Measurements from ENCODE around the gene TBC1D17.

The TBC1D17 gene

GRCh38 chr19:49849433-49850220, 27.9 kb upstream of the TBC1D17 start:
- no peak for DNase-seq

GRCh38 chr19:49850221-49850486, 27.3 kb upstream of the TBC1D17 start:
- DNase-seq, result no peak

DNA sequence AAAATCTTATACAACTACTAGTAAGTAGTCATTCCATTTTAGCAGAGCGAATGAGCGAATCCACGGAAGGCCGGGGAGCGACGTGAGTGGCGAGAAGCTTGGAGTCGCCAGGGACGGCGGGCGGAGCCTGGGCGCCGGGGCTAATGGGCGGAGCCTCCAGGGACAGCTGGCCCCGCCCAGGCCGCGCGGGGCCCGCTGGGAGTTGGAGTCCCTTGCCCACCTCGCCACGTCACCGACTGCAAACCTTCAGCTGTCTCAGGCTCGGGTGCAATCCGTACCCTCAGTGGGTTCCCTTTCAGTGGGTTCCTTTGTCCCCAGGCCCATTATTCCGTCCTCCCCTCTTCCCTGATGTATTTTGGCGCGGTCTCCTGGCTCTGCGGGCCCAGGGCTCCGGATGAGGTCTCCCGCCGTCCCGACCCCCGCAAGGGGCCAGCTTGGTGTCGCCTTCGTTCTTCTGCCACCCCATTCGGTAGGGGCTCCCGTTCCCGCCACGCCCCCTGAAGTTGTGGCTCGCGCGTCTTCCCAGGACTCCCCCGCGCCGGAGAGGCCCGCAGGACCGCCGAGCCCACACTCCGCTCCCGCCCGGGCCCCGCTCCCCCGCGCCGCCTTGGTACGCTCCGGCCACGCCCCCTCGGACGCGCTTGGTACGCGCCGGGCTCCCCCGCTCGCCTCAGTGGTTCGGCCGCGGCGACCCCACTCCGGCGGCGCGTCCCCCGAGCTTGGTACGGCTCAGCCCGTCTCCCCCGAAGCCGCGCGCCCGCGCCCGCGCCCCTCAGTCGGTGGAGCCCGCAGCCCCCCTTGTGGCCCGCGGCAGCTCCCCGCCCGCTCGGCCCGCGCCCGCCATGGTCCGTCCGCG, 26.8 kb upstream of the TBC1D17 start, which contains the start of gene PTOV1:
Gene PTOV1 (plus strand): TSS at position 673 of the 856 bp plus-strand sequence.
- peak; percentile 80 to 94 (median 82) for DNase-seq

DNA sequence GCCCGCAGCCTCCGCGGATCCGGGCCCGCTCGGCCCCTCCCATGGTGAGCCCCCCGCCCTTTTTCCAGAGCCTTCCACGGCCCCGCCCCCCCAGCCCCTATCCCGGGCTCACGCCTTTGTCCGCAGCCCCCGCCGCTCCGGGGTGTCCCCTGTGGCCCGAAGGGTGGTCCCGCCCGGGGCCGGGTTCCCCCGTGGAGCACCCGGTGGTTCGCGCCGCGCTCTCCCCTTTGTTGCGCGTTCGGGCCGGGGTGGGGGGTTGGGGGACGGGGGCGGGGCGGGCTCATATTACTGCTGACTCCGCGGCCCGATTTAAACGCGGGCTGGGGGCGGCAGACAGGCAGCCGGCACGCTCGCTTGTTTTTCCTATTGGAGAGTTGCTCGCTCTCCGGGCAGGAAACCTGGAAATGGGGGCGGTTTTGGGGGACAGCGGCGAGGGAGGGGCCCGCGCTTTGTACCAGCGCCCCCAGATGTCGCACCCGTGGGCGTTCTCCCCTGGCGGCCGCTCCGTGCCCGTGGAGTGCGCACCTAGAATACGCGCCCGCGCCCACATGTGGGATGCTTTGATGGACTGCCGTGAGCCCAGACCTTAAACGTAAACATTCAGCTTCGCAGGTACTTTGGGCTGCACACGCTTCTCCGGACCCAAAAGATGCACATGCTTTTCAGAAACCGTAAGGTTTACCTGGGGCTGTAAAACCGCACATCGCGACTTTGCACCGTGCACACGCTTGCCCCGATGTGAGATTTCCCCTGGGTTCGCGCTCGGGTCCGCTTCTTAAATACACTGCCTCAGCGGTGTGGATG, 25.8 kb upstream of the TBC1D17 start:
- DNase-seq, result peak in 1 of 5 experiments; percentile 23

DNA sequence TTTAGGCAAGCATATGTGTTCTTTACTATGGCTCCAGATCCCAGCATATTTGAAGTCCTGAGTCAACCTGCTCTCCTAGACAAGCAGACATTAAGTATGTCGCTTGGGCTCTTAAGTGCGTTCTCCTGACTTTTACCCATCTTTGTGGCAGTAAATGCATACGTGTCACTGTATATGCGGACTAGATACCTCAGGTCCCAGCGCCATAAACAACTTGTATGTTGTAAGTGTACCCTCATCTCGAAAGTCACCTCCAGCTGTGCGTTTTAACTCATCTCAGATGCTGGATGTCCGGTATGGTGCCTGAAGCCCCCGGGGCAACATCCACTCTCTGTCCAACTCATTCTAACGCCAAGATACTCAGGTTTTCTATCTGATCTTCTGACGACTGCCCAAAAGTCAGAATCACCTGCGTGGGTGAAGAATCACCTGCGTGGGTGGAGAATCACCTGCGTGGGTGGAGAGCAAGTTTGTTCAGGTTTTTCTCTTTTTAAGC, 24.8 kb upstream of the TBC1D17 start:
- no peak for DNase-seq

- DNase-seq, result no peak
Observed at GRCh38 chr19:49853852-49854377, 23.6 kb upstream of the TBC1D17 start.

DNA sequence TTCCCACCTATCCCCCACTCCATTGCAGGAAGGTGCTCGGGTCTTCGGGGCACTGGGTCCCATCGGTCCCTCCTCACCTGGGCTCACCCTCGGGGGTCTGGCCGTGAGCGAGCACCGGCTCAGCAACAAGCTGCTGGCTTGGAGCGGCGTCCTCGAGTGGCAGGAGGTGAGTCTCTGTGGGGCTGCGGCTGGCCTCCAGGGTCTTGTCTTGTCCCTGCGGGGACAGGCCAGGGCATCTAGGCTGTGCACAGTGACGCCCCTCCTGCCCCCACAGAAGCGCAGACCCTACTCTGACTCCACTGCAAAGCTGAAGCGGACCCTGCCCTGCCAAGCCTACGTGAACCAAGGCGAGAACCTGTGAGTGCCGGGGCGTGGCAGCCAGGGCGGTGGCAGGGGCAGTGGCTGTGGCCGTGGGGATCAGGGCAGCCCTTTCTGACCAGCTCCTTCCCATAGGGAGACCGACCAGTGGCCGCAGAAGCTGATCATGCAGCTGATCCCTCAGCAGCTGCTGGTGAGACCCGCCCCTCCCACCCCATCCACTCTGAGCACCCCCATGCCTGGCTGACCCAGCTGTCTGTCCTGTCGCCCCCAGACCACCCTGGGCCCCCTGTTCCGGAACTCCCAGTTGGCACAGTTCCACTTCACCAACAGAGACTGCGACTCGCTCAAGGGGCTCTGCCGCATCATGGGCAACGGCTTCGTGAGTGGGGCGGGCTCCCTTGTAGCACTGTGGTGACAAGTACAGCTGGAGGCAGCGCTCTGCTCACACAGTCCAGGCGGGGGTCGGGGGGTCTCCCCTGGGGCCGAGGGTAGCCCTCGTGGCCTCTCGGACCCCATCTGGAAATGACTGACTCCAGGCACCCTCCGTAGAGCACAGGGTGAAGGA, 22.9 kb upstream of the TBC1D17 start:
- no peak for DNase-seq

DNA sequence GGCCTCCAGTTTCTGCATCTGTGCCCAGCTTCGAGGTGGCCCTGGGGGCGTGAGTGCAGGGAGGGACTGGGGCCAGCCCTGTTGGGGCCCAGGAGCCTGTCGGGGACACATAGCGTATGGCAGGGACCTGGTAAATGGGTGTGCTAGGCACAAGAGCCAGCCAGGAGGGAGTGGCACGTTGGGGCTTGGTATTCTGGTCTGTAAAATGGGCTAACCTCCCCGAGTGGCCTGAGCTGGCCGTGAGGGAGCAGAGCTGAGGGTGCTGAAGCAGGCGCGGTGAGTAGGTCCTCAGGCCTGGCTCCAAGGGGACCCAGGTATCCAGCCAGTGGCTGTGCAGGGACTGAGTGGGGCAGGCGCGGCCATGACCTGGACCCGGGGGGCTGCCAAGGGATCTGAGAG, 22.2 kb upstream of the TBC1D17 start:
- no peak for DNase-seq

- DNase-seq, result no peak
Observed at GRCh38 chr19:49855676-49856573, 21.6 kb upstream of the TBC1D17 start.

DNA sequence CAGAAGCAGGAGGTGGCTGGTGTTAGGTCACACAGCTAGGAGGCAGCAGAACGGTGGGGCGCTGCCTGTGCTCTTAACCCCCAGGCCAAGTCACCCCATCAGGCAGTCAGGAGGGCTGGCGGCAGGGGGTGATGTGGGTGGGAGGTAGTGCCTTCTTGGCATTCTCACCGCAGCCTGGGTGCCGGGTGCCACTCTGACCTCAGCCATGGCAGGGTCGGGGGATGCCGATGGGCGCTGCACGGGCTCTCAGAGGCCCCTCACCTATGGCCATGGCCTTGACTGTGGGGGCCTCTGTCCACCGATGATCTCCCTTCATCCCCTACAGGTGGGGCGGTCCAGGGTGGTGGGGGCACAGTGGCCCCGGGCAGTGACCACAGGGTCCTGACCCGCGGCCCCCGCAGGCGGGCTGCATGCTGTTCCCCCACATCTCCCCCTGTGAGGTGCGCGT, 20.9 kb upstream of the TBC1D17 start:
- DNase-seq, result no peak

GRCh38 chr19:49857061-49857837, 20.3 kb upstream of the TBC1D17 start:
- DNase-seq, result no peak

GRCh38 chr19:49857838-49858087, 19.7 kb upstream of the TBC1D17 start:
- DNase-seq, result no peak

GRCh38 chr19:49858088-49858985, 19.2 kb upstream of the TBC1D17 start:
- DNase-seq, result no peak

DNA sequence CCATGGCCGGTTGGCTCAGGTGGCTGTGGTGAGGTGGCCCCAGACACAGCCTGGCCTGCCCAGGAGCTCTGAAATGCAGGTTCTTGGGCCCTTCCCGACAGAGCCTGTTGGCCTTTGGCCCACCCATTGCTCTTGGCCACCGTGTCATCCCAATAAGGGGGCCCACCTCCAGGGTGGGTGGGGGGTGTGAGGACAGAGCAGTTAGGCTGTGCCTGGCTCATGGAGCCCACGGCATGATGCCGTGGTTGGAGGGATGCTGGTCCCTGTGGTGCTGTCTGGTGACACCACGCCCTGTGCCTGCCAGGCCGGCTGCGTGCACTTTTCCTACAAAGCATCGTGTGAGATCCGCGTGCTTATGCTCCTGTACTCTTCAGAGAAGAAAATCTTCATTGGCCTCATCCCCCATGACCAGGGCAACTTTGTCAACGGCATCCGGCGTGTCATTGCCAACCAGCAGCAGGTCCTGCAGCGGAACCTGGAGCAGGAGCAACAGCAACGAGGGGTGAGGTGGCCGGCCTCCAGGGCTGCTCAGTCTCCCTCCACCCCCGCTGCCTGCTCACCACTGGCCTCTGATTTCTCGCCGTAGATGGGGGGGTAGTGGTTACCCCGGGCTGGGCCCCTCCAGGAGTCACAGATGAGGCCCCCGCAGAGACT, 17.7 kb upstream of the TBC1D17 start:
- DNase-seq, result no peak

DNA sequence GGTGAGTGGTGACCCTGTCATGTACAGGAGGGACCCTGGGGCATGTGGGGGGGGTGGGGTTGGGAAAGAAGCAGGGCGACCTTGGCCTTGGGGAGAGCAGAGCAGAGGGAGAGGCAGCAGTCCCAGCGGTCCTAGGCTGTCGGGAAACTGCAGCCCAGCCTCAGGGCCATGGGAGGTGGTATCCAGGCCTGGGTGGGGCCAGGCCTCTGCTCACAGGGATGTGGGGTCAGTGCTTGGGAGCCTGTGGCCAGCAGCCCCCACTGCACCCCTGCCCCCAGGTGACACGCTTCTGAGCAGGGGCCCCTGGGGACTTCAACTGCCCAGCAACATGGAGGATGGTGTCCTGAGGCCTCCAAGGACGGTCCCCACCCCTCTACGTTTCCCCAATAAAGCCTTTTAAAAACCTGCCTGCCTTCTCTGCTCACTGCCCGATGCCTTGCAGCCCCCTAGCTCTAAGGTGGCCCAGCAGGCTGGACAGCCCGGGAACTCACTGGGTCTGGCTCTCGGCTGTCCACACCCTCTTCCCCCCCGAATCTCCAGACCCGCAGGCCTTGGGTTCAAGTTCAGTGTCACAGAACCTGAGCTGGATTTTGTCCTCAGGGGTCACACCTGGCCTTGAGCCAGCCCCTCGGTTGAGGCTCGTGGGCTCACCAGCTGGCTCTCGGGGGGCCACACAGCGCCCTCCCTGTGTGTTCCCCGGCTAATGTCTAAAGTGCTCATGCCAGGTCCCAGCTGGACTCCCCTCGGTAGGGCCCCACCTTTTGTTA, 17.0 kb upstream of the TBC1D17 start:
- DNase-seq, result no peak

- no peak for DNase-seq
Observed at GRCh38 chr19:49861107-49861506, 16.4 kb upstream of the TBC1D17 start.

GRCh38 chr19:49861541-49862378, 15.7 kb upstream of the TBC1D17 start:
- no peak for DNase-seq
